D721Med (cell line): ENCODE results near the gene PEAK1.

Experiments
- DNase-seq: peaks from one replicate; pipeline ENCODE4 v3.0.0; 2011; ENCODE audit warnings: low spot score; ENCODE audit not compliant: insufficient read length
- FAIRE-seq: peaks from 2 replicates; lab custom pipeline; 2011; peaks lifted over from hg19 to GRCh38; lab: Jason Lieb, UNC
- CTCF ChIP-seq: IDR thresholded peaks from 2 replicates; pipeline ENCODE4 v1.5.1; 2012; ENCODE audit warnings: mild to moderate bottlenecking, control low read depth; ENCODE audit not compliant: insufficient read depth; ENCODE audit errors: missing control alignments

The PEAK1 gene

GRCh38 chr15:77071305-77072223 is 348.3 kb downstream of the PEAK1 start:
- no peak for TF ChIP-seq CTCF
- no peak for DNase-seq

GRCh38 chr15:77070495-77071304 is 349.2 kb downstream of the PEAK1 start, which contains the start of gene TSPAN3:
Gene TSPAN3 (minus strand): TSS chr15:77071109. CDS start chr15:77070954, 155 bp downstream.
- DNase-seq, result peak; percentile 79
- FAIRE-seq, result no peak
- TF ChIP-seq CTCF, result no peak

More at GRCh38 chr15:77071305-77072223, 348.3 kb downstream of the PEAK1 start:
- no peak for FAIRE-seq

- DNase-seq (no peak), FAIRE-seq (no peak)
- TF ChIP-seq CTCF, result no peak
These were observed 349.8 kb downstream of the PEAK1 start for GRCh38 chr15:77070180-77070494.

GRCh38 chr15:77069521-77070121 is 350.3 kb downstream of the PEAK1 start:
- DNase-seq (no peak), FAIRE-seq (no peak)
- TF ChIP-seq CTCF, result no peak

- no peak for TF ChIP-seq CTCF
- FAIRE-seq, result no peak
- DNase-seq, result no peak
These were observed 351.3 kb downstream of the PEAK1 start for GRCh38 chr15:77068633-77069032.

GRCh38 chr15:77067691-77068367 is 352.1 kb downstream of the PEAK1 start:
- DNase-seq (no peak), FAIRE-seq (no peak)
- no peak for TF ChIP-seq CTCF
